Hematopoietic multipotent progenitor cell treated with erythropoietin and hydrocortisone succinate and interleukin-3 and kit ligand, for 15 days (in vitro differentiated cells): ENCODE results near the gene CHAD.
"Not testable (repeated sequence)": the region's sequence is repeated elsewhere in the genome, so short reads cannot be mapped to it uniquely, and the experiment has no call there.

Experiments used
- DNase-seq: peaks from one replicate; pipeline ENCODE4 v3.0.0-alpha.2; 2015; ENCODE audit warnings: low spot score

The CHAD gene

GRCh38 chr17:50495217-50495823 is 26.6 kb upstream of the CHAD start:
- DNase-seq, result no peak

GRCh38 chr17:50493744-50494143 is 25.1 kb upstream of the CHAD start:
- no peak for DNase-seq

- no peak for DNase-seq
Observed at GRCh38 chr17:50492214-50492613, 23.5 kb upstream of the CHAD start.

GRCh38 chr17:50491505-50491904 is 22.8 kb upstream of the CHAD start:
- DNase-seq, result no peak

GRCh38 chr17:50488880-50489279 is 20.2 kb upstream of the CHAD start:
- DNase-seq, result no peak

GRCh38 chr17:50487213-50488096 is 18.8 kb upstream of the CHAD start:
- DNase-seq, result no peak

- DNase-seq, result no peak
Observed at GRCh38 chr17:50484386-50485155, 15.9 kb upstream of the CHAD start.

- no peak for DNase-seq
Observed at GRCh38 chr17:50483266-50483665, 14.6 kb upstream of the CHAD start.

- peak; percentile 81 for DNase-seq
Observed at GRCh38 chr17:50482516-50482915, 13.8 kb upstream of the CHAD start.

GRCh38 chr17:50482110-50482509 is 13.4 kb upstream of the CHAD start:
- no peak for DNase-seq

GRCh38 chr17:50481648-50482047 is 13.0 kb upstream of the CHAD start:
- DNase-seq, result no peak

- no peak for DNase-seq
Observed at GRCh38 chr17:50480854-50481490, 12.3 kb upstream of the CHAD start.

GRCh38 chr17:50480142-50480764 is 11.6 kb upstream of the CHAD start:
- no peak for DNase-seq

- DNase-seq, result peak; percentile 58
Observed at GRCh38 chr17:50479522-50480141, 11.0 kb upstream of the CHAD start.

GRCh38 chr17:50478391-50479381 is 10.0 kb upstream of the CHAD start, which contains the start of gene RSAD1:
RSAD1 (plus strand) TSS chr17:50478860; CDS start chr17:50478885, 25 bp downstream.
- peak; percentile 76 for DNase-seq

GRCh38 chr17:50477976-50478375 is 9.3 kb upstream of the CHAD start:
- no peak for DNase-seq

- no peak for DNase-seq
Observed at GRCh38 chr17:50476545-50477315, 8.1 kb upstream of the CHAD start.

- not testable (repeated sequence) for DNase-seq
Observed at GRCh38 chr17:50475775-50476544, 7.3 kb upstream of the CHAD start.
